Measurements from ENCODE around the gene USP25. TPM values are rescaled to one million over a fixed set of nuclear protein-coding genes. Genes with fewer than 3 reads are reported as not detected.

USP25 gene
- total and polyA plus RNA-seq, 9 of the 15 experiments (the other 6 are each of a cell fraction or from before 2014, with no cell fraction given): 7.8 to 44.9 (median 31.4) TPM

DNA sequence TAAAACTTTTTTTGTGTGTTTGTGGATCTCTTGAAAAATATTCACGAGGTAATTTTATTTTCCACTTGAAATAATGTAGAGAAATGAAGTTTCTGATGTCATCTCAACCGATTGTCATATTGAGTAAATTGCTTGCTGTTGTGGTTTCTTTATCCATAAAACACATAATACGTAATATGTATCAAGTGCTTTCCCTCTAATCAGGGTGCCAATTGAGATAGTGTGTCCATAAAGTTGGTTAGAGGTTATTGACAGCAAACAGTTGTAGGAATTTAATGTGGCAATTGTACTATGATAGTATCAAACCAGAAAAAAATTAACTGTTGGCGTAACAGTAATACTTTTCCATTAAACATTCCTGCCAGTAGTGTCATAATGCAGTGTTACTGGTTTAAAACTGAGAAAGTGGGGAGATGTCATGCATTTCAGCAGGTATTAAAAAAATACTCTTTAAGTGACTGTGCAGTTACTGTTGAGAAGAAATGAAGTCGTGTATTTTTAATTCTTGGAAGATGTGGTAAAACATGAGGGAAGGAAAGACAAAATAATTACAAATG is 38.3 kb downstream of the USP25 start (continued):
- no peak for TF ChIP-seq CHD7 (IDR thresholded peaks at IDR 0.05; ENCODE audit: low read depth, low read length)
